HG02571 (cell line): ENCODE data around the gene KCNK15.
"Not testable (repeated sequence)": the region's sequence is repeated elsewhere in the genome, so short reads cannot be mapped to it uniquely, and the experiment has no call there.

Experiments
- ATAC-seq: cut with Tn5 transposase; IDR thresholded peaks from one replicate; pipeline ENCODE4 v1.9.1; 2021; ENCODE audit warnings: mild to moderate bottlenecking, moderate library complexity; ENCODE audit not compliant: unreplicated experiment

The KCNK15 gene

DNA sequence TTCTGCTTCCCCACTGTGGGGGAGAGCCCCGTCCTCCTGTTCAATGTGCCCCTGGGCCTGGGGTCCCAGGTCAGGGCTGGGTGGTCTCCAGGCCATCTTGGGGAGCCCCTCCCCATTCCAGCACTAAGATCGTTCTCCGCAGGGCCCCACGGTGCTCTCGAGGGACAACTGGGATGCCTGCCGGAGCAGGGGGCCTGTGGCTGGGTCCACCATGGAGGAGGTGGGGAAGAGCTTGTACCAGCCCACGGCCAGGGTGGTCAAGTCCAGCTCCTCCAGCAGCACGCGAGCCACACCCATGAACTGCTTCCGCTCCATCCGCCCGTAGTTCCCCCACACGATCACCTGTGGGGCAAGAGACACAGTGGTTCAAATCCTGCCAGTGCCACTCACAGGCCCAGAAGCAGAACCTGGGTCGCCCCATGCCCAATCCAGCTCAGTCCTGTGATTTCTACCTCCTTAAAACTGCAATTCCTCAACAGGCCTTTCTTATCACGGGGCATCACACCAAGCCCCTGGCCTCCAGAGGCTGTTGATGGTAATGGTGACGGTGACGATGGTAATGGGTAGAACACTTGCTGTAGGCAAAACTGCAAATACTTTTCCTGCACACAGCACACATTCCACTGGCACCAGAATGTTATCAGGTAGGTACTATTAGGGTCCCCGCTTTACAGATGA lies 10.5 kb downstream of the KCNK15 start:
- no peak for ATAC-seq

- ATAC-seq, result no peak
Measured at GRCh38 chr20:44756956-44757355, 11.3 kb downstream of the KCNK15 start.

- ATAC-seq, result no peak
Measured at GRCh38 chr20:44758247-44759101, 12.8 kb downstream of the KCNK15 start.

GRCh38 chr20:44759595-44759994 lies 13.9 kb downstream of the KCNK15 start:
- no peak for ATAC-seq

DNA sequence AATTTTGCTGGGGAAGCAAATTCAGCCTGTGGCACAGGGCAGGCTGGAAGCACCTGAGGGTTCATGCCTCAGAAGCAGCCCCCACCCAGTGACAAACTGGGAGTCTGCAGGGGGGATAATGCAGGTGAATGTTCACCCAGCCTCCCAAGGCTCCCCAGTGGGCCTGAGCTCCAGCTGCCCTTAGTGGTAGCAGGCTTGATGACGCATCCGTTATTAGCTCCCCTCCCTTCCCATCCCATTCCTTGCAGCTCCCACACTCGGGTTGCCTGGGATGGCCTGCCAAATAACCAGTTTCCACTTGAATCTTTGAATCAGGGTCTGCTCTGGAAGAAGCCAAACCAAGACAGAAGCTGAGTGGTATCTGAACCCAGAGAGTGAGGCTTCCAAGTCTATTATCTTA lies 15.8 kb downstream of the KCNK15 start:
- ATAC-seq, result no peak

GRCh38 chr20:44762466-44763140 lies 16.9 kb downstream of the KCNK15 start:
- ATAC-seq, result no peak

DNA sequence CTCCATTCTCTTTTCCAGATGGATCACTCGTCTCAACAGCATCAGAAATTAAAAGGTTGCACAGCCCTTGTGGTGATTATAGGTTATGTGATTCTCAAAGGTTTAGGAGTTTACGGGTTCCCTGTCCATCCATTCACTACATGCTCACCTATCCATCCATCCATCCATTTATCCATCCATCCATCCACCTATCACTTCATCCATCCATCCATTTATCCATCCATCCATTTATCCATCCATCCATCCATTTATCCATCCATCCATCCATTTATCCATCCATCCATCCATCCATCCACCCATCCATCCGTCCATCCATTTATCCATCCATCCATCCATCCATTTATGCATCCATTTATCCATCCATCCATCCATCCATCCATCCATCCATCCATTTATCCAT lies 18.1 kb downstream of the KCNK15 start:
- not testable (repeated sequence) for ATAC-seq

DNA sequence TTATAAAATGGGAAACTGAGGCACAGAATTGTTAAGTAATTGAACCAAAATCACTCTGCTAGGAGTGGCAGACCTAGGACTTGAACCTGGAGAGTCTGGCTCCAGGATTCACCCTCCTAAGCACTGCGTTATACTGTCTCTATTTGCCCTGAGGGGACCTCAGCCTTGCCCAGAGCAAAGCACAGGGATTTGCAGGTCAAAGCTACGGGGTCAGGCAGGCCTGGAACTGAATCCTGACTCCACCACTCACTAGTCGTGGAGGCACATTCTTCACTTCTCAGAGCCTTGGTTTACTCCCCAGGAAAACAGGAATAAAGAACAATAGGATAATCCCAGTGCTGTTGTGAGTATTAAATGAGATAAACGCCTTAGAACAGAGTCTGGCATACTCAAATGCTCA lies 19.4 kb downstream of the KCNK15 start:
- ATAC-seq, result no peak

DNA sequence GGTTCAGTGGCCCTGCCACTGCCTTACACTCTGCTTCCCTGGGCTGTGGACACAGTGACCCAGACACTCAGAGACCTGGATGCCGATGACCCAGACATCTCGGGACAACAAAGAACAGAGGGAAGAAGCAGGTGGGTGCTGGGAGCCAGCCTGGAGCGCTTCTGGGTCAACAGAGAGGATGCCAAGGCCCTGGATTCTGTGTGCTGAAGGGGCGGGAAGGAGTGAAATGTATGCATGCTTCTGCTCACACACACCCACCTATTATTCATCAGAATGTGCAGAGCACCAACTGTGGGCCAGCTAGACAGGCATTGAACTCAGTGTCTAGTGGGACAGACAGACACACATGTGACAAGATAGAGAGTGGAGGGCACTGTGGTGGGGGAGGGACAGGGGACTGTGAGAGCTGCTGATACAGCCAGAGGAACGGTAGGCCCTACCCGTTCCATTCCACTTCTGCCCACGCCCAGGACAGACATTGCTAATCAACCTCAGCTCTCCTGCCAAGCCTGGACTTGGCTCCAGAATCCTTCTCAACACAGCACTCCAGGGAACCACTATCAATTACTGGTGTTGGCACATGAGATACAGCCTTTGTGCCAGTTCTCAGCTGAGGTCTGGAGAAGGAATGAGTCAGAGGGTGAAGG lies 20.2 kb downstream of the KCNK15 start:
- no peak for ATAC-seq

DNA sequence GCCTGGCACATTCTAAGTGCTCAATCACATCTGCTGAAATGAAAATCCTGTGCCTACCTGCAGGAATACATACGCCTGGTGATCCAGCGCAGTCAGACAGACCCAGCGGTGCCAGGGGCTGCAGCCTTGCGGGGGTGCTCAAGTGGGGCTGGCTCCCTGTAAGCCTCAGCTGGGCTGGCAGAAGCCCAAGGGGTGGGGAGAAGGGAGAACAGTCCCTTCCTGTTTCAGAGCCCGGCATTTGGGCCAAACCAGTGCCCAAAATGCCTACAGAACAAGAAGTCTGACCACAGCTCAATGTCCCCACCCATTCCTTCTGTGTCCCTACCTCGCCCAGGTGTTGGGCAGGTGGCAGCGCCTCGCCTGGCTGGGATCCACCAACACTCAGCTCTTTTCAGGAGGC lies 22.6 kb downstream of the KCNK15 start:
- no peak for ATAC-seq

GRCh38 chr20:44768854-44769480 lies 23.3 kb downstream of the KCNK15 start:
- ATAC-seq, result no peak

- no peak for ATAC-seq
Measured at GRCh38 chr20:44769481-44769863, 23.8 kb downstream of the KCNK15 start.

DNA sequence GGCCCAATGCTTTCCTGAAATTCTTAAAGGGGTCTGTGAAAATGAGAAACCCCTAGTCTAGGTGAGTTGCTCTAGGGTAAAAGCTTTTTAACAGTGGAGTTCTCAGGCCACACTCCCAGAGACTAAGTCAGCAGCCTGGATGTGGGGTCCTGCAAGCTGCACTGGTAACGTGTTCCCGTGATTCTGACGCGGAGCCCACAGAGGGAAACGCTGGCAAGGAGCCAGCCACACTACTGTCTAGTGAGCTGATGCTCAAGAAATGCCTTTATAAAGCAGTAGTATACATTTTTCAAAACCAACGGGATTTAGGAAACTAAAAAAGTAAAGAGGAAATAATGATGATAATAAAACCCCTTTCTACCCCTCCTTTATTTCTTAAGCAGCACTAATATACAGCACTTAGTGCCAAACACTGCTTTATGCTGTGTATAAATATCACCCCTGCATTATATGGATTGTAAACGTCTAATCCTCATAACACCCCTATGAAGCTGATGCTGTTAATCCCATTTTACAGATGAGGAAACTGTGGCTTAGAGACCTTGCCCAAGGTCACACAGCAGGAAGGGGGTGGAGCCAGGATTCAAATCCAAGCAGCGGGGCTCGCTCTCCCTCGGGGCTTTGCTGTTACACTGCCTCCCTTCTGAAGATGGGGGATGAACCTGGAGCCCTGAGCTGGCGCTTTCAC lies 25.0 kb downstream of the KCNK15 start:
- no peak for ATAC-seq

DNA sequence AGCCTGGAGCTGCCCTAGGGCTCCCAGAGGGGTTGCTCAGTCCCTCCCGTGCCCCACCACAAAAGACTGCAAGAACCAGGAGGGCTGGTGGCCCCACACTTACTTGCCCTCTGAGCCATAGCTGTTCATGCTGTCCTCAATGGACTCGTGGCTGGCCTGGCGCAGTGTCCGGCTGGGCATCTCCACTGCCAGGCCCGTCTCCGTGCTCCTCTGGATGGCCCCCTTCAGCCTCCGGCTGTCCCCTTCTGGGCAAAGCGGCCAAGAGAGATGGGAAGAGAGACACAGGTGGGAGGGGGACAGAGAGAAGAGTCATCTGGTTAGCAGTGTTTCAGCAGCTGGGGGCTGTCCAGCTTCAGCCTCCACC lies 25.5 kb downstream of the KCNK15 start:
- no peak for ATAC-seq

DNA sequence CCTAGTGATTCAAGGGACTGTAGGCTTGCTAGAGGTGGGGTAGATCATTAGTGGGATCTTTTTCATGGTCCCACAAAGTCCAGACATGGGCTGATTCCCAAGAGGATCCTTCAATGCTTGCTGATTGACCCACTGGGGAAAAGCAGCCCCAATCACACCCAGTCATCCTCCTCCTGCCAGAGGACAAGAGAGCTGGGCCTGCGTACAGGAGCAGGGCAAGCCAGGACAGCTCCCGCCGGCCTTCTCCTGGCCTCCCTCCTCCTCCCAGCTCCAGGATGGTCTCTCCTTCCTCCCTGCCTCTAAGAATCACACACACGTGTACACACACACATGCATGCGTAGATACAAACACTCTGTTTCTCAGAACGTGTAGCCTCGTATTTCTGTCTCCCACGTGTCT lies 27.0 kb downstream of the KCNK15 start:
- ATAC-seq, result no peak

GRCh38 chr20:44773070-44773829 lies 27.6 kb downstream of the KCNK15 start:
- no peak for ATAC-seq

DNA sequence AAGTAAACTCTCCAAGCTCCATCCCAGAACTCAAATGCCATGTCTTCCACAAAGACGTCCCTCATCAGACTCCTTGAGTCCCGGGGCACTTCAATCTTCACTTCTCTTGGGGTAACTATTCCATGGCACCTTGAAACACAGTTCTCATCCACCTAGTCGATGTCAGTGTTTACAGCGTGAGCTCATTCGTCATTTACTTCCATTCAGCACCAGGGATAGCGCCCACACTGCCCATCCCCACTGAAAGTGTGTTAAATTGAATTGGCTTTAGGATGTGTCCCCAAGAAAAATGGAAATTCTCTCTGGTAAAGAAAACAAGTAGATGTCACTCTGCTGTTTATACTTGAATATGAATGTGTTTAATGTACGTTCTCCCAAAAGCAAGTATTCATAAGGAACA lies 31.3 kb downstream of the KCNK15 start:
- no peak for ATAC-seq

GRCh38 chr20:44780226-44780625 lies 34.6 kb downstream of the KCNK15 start:
- no peak for ATAC-seq

DNA sequence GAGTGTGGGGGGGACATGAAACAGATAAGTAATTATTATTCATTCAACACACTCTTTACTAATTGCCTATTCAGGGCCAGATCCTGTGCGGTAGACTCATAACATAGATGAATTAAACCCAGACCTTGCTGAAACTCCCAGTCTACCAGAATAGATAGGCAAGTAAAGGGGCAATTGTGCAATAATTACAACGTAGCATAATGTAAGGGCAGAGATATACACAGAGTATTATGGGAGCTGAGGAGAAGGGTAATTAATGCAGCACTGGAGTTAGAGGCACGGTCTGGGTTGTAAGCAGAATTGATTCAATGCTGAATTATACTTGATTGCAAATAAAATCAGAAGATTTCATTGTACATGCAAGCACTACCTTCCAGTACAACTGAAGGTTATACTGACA lies 35.5 kb downstream of the KCNK15 start:
- no peak for ATAC-seq

GRCh38 chr20:44781791-44782190 lies 36.1 kb downstream of the KCNK15 start:
- ATAC-seq, result no peak
